ENCODE measurements around the gene ASGR1.

- TF ChIP-seq POLR2A (IDR thresholded peaks at IDR 0.05; ENCODE audit: low read length) (no peak), GATA1 (IDR thresholded peaks at IDR 0.05; ENCODE audit: low read depth, low read length) (no peak)
Measured at GRCh38 chr17:7184647-7185046, 5.5 kb upstream of the ASGR1 start.
